SK-N-SH (cell line): Measurements from ENCODE around the gene KLC4. TPM values are rescaled to one million over a fixed set of nuclear protein-coding genes. Genes with fewer than 3 reads are reported as not detected.

Experiments used
- CTCF ChIA-PET: fragments of 300-600, 350-600 bp; formaldehyde crosslinking; extraction: SDS; loops from one replicate; lab custom pipeline; 2021; lab: Yijun Ruan, JAX
- POLR2A ChIA-PET: fragments of 350-600 bp; sonication (Branson Sonifier 250); formaldehyde crosslinking; extraction: SDS; loops from one replicate; lab custom pipeline; 2020; ENCODE audit warnings: antibody characterized with exemption, inconsistent platforms; lab: Yijun Ruan, JAX
- DNase-seq: peaks from one replicate; pipeline ENCODE4 v3.0.0; 2012
- H2AFZ ChIP-seq: fragments of 200-600 bp; sonication (generic); 2 replicates; pipeline ENCODE4 v1.8.1; 2016; ENCODE audit warnings: antibody characterized with exemption, mild to moderate bottlenecking, low read depth
- H3F3A ChIP-seq: fragments of 200-600 bp; sonication (generic); replicated peaks from 2 replicates; pipeline ENCODE3; 2016; ENCODE audit warnings: antibody characterized with exemption, mild to moderate bottlenecking; ENCODE audit not compliant: insufficient read depth
- H3K27ac ChIP-seq, 2 experiments: fragments of 200-500 bp in 1 of 2; fragments of 200-600 bp in 1 of 2; sonication (Bioruptor generic) in 1 of 2; sonication (generic), shearing (Covaris generic) in 1 of 2; 2 replicates each; pipeline versions ENCODE4 v1.5.1 to v1.6.1; 2014 to 2016; ENCODE audit warnings: low read depth in 2 of 2, inconsistent platforms in 1 of 2, low read length in 1 of 2, mild to moderate bottlenecking in 1 of 2, mixed read lengths in 1 of 2
- H3K27me3 ChIP-seq: fragments of 200-600 bp; sonication (generic), shearing (Covaris generic); 2 replicates; pipeline ENCODE4 v1.6.1; 2016; ENCODE audit warnings: mixed run types; ENCODE audit not compliant: insufficient read depth
- H3K36me3 ChIP-seq, 2 experiments: fragments of 200-500 bp in 1 of 2; fragments of 200-600 bp in 1 of 2; sonication (Bioruptor generic) in 1 of 2; sonication (generic) in 1 of 2; replicated peaks in 1 of 2; 2 replicates each; pipeline versions ENCODE3 to v1.5.1; 2014 to 2016; ENCODE audit warnings: low read length in 1 of 2, mild to moderate bottlenecking in 1 of 2; ENCODE audit not compliant: insufficient read depth in 2 of 2, control insufficient read depth in 1 of 2
- H3K4me1 ChIP-seq, 2 experiments: fragments of 200-500 bp in 1 of 2; fragments of 200-600 bp in 1 of 2; sonication (Bioruptor generic) in 1 of 2; sonication (generic), shearing (Covaris generic) in 1 of 2; 2 replicates each; pipeline versions ENCODE4 v1.5.1 to v1.6.1; 2014 to 2016; ENCODE audit warnings: low read depth in 1 of 2, low read length in 1 of 2, mixed run types in 1 of 2; ENCODE audit not compliant: insufficient read depth in 2 of 2, control insufficient read depth in 1 of 2
- H3K4me2 ChIP-seq: fragments of 200-600 bp; sonication (generic), shearing (Covaris generic); 2 replicates; pipeline ENCODE4 v1.6.1; 2017; ENCODE audit warnings: mixed run types
- H3K4me3 ChIP-seq, 2 experiments: fragments of 200-500 bp in 1 of 2; fragments of 200-600 bp in 1 of 2; sonication (Bioruptor generic) in 1 of 2; sonication (generic), shearing (Covaris generic) in 1 of 2; 2 replicates each; pipeline versions ENCODE4 v1.5.1 to v1.8.1; 2014 to 2016; ENCODE audit warnings: low read depth in 2 of 2, inconsistent platforms in 1 of 2, low read length in 1 of 2, mild to moderate bottlenecking in 1 of 2, mixed read lengths in 1 of 2, moderate library complexity in 1 of 2
- H3K79me2 ChIP-seq: fragments of 200-600 bp; sonication (generic); 2 replicates; pipeline ENCODE4 v1.8.1; 2017; ENCODE audit warnings: mild to moderate bottlenecking; ENCODE audit not compliant: insufficient read depth
- H3K9ac ChIP-seq: fragments of 200-600 bp; sonication (generic); 2 replicates; pipeline ENCODE4 v1.6.1; 2017; ENCODE audit warnings: mixed run types
- H3K9me2 ChIP-seq: fragments of 200-600 bp; sonication (generic); 2 replicates; pipeline ENCODE4 v1.6.1; 2017; ENCODE audit warnings: mixed run types
- H3K9me3 ChIP-seq: fragments of 200-600 bp; sonication (generic); 2 replicates; pipeline ENCODE4 v1.6.1; 2017; ENCODE audit warnings: mixed run types, mild to moderate bottlenecking, moderate library complexity
- H4K20me1 ChIP-seq: fragments of 200-600 bp; sonication (generic); 2 replicates; pipeline ENCODE4 v1.6.1; 2017; ENCODE audit warnings: mild to moderate bottlenecking, mixed run types; ENCODE audit not compliant: insufficient read depth
- EZH2phosphoT487 ChIP-seq: fragments of 200-600 bp; sonication (generic); IDR thresholded peaks from 2 replicates; pipeline ENCODE4 v1.6.1; 2017; ENCODE audit warnings: low read depth, mixed run types, mild to moderate bottlenecking, antibody characterized with exemption, moderate library complexity, borderline replicate concordance
- GABPA ChIP-seq: IDR thresholded peaks from 2 replicates; pipeline ENCODE4 v1.4.0; 2012; ENCODE audit warnings: low read depth, mild to moderate bottlenecking
- JUND ChIP-seq: IDR thresholded peaks from 2 replicates; pipeline ENCODE4 v1.4.0; 2012
- MXI1 ChIP-seq: IDR thresholded peaks from 2 replicates; pipeline ENCODE4 v1.6.1; 2012; ENCODE audit warnings: mild to moderate bottlenecking, low read depth, low read length, improper control_type of control experiment
- NFIC ChIP-seq: IDR thresholded peaks from 2 replicates; pipeline ENCODE4 v1.4.0; 2012; ENCODE audit warnings: borderline replicate concordance
- POLR2AphosphoS5 ChIP-seq: IDR thresholded peaks from 2 replicates; pipeline ENCODE4 v1.6.1; 2012; ENCODE audit warnings: low read depth, low read length
- TAF1 ChIP-seq: IDR thresholded peaks from 2 replicates; pipeline ENCODE4 v1.6.1; 2012; ENCODE audit warnings: low read depth, mild to moderate bottlenecking, low read length, moderate library complexity, borderline replicate concordance
- TEAD4 ChIP-seq: IDR thresholded peaks from 2 replicates; pipeline ENCODE4 v1.4.0; 2012; ENCODE audit warnings: mild to moderate bottlenecking, borderline replicate concordance; ENCODE audit not compliant: insufficient read depth
- YY1 ChIP-seq: IDR thresholded peaks from 2 replicates; pipeline ENCODE4 v1.4.0; 2012; ENCODE audit warnings: low read depth, mild to moderate bottlenecking
- WGBS: methylation state at CpG from one replicate; pipeline ENCODE4 v1.1.6; 2017; ENCODE audit warnings: low lambda C conversion rate; 5-methylcytosine and 5-hydroxymethylcytosine counted together
- polyA plus RNA-seq, 3 experiments: library from polyadenylated mRNA; depleted of rRNA; stranded (reverse); fragments of >200 nt; gene quantifications; 2 replicates each; pipeline ENCODE4 v1.2.3, GENCODE V29; 2012
- TF ChIP-seq, protein P1 (sequence below): fragments of 150-350 bp; IDR thresholded peaks from 2 replicates; pipeline ENCODE4 v1.6.1; 2016; ENCODE audit warnings: mild to moderate bottlenecking, low read depth, low read length
- TF ChIP-seq, protein P2 (sequence below): IDR thresholded peaks from 2 replicates; pipeline ENCODE4 v1.4.0; 2012; ENCODE audit warnings: low read depth, borderline replicate concordance
- TF ChIP-seq, protein P3 (sequence below): fragments of 150-350 bp; IDR thresholded peaks from 2 replicates; pipeline ENCODE4 v1.6.1; 2017; ENCODE audit warnings: antibody characterized with exemption, low read length, low read depth, borderline replicate concordance
- TF ChIP-seq, protein P4 (sequence below): fragments of 200-600 bp; sonication (generic); IDR thresholded peaks from 2 replicates; pipeline ENCODE4 v1.6.1; 2017; ENCODE audit warnings: antibody characterized with exemption, mild to moderate bottlenecking, moderate library complexity

Gene KLC4
- polyA plus RNA-seq, 1 of the 3 experiments (the other 2 are of a cell fraction) = 17.5 TPM

DNA sequence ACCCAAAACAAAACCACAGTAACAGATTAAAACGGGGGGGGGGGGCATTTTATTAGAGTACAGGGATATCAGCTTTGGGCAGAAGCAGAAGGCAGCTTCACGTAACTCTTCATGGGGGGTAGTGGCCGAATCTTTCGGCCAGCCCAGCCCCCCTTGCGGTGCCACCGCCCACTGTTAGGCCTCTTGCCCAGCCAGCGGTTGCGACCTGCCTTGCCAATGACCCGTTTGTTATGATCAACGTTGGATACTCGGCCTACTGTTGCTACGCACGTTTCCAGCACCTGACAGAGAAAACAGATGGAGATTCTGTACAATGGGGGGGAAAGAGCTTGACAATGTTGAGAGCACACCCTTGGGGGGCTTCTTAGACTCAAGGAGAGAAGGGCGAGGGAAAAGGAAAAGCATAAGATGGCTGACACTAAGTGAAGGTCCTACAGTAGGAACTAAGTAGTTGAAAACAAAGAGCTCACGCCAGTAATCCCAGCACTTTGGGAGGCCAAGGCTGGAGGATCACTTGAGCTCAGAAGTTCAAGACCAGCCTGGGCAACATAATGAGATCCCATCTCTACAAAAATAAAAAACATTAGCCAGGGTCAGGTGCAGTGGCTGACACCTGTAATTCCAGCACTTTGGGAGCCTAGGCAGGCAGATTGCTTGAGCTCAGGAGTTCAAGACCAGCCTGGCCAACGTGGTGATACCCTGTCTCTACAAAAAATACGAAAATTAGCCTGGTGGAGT lies 5.1 kb upstream of the KLC4 start:
- H3K4me1 ChIP-seq = peaks cover 11 to 33% of the 10 kb centered on the region in 2 experiments
- H3K27me3 ChIP-seq = no peaks in the 10 kb centered on the region
- CTCF ChIA-PET = interaction anchor here (0.9 to 1.7 kb wide), 8 partner anchors 9 to 153 kb away, joined by 3 to 8 read pairs (median 4); no protein-coding TSS in a partner anchor
- 0 out of 2 replicates have a peak overlapping the region, but pooled peaks have one; percentile 1 for H2AFZ ChIP-seq
- no peaks in the 10 kb centered on the region for H3K9me2 ChIP-seq
- H3K4me3 ChIP-seq = peak overlapping the region; percentile 78 to 95
- peak; percentile 50 for DNase-seq
- WGBS = 70% methylated on average over 17 of the region's 17 CpGs
- H4K20me1 ChIP-seq = no peaks in the 10 kb centered on the region
- peak overlapping the region; percentile 98; the same call in 1 of the 2 replicates for H3K9ac ChIP-seq
- POLR2A ChIA-PET = interaction anchor here (0.6 to 2.5 kb wide), 19 partner anchors 10 to 522 kb away, joined by 3 to 8 read pairs (median 4); partner anchors contain the start of genes CNPY3, KLHDC3, MEA1 and PPP2R5D
- H3K9me3 ChIP-seq = no peaks in the 10 kb centered on the region
- peaks cover 7 to 31% of the 10 kb centered on the region in 2 experiments for H3K36me3 ChIP-seq
- TF ChIP-seq NFIC (no peak), TAF1 (no peak), YY1 (no peak), POLR2AphosphoS5 (no peak), TEAD4 (no peak)
- peaks cover 11% of the 10 kb centered on the region for H3F3A ChIP-seq
- peak overlapping the region; percentile 99 for H3K4me2 ChIP-seq
- peaks cover 67% of the 10 kb centered on the region for H3K79me2 ChIP-seq
- H3K27ac ChIP-seq = peak overlapping the region; percentile 87 to 88

DNA sequence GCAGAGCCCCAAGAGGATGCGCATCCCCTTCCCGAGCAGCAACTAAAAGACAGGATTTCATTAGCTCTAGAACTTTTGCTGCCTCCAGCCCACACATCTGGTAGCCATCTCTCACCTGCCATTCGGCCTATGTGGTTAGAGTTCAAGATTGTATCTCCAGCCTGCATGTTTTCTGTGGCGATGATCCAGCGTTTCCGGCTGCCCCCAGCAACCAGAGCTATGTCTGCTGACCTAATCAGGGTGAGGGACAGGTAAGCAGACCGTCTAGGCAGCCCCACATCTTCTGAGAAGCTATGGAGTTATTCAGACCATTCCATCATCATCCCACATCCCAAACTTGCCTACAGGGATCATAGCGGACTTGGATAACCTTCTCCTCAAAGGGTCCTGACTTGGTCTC lies 3.5 kb upstream of the KLC4 start:
- CTCF ChIA-PET = interaction anchor here (0.6 to 1.5 kb wide), 2 partner anchors 13 to 92 kb away, joined by 4 to 6 read pairs; no protein-coding TSS in a partner anchor
- TF ChIP-seq, protein P1, sequence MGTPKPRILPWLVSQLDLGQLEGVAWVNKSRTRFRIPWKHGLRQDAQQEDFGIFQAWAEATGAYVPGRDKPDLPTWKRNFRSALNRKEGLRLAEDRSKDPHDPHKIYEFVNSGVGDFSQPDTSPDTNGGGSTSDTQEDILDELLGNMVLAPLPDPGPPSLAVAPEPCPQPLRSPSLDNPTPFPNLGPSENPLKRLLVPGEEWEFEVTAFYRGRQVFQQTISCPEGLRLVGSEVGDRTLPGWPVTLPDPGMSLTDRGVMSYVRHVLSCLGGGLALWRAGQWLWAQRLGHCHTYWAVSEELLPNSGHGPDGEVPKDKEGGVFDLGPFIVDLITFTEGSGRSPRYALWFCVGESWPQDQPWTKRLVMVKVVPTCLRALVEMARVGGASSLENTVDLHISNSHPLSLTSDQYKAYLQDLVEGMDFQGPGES = no peak
- TF ChIP-seq MXI1 = no peak
- TF ChIP-seq, protein P2, sequence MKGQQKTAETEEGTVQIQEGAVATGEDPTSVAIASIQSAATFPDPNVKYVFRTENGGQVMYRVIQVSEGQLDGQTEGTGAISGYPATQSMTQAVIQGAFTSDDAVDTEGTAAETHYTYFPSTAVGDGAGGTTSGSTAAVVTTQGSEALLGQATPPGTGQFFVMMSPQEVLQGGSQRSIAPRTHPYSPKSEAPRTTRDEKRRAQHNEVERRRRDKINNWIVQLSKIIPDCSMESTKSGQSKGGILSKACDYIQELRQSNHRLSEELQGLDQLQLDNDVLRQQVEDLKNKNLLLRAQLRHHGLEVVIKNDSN = no peak
- TF ChIP-seq EZH2phosphoT487 = no peak
- no peak for TF ChIP-seq GABPA
- TF ChIP-seq, protein P3, sequence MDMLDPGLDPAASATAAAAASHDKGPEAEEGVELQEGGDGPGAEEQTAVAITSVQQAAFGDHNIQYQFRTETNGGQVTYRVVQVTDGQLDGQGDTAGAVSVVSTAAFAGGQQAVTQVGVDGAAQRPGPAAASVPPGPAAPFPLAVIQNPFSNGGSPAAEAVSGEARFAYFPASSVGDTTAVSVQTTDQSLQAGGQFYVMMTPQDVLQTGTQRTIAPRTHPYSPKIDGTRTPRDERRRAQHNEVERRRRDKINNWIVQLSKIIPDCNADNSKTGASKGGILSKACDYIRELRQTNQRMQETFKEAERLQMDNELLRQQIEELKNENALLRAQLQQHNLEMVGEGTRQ = no peak
- TF ChIP-seq, protein P4, sequence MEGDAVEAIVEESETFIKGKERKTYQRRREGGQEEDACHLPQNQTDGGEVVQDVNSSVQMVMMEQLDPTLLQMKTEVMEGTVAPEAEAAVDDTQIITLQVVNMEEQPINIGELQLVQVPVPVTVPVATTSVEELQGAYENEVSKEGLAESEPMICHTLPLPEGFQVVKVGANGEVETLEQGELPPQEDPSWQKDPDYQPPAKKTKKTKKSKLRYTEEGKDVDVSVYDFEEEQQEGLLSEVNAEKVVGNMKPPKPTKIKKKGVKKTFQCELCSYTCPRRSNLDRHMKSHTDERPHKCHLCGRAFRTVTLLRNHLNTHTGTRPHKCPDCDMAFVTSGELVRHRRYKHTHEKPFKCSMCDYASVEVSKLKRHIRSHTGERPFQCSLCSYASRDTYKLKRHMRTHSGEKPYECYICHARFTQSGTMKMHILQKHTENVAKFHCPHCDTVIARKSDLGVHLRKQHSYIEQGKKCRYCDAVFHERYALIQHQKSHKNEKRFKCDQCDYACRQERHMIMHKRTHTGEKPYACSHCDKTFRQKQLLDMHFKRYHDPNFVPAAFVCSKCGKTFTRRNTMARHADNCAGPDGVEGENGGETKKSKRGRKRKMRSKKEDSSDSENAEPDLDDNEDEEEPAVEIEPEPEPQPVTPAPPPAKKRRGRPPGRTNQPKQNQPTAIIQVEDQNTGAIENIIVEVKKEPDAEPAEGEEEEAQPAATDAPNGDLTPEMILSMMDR = no peak
- TF ChIP-seq JUND = no peak
- WGBS = 70% methylated on average over 8 of the region's 8 CpGs
- no peak overlapping the region; a peak in 1 of 4 replicates for H3K27ac ChIP-seq
- POLR2A ChIA-PET = interaction anchor here (1.4 kb wide), 1 partner anchor 35 kb away, joined by 3 read pairs; no protein-coding TSS in a partner anchor
- no peaks in the 10 kb centered on the region for H4K20me1 ChIP-seq
- peaks cover 11% of the 10 kb centered on the region for H3F3A ChIP-seq
- no peaks in the 10 kb centered on the region for H3K27me3 ChIP-seq
- H3K9me3 ChIP-seq = no peaks in the 10 kb centered on the region
- peaks cover 65% of the 10 kb centered on the region for H3K79me2 ChIP-seq
- peaks cover 7 to 20% of the 10 kb centered on the region in 2 experiments for H3K36me3 ChIP-seq
- no peak overlapping the region for H2AFZ ChIP-seq
- H3K9ac ChIP-seq = no peak overlapping the region
- H3K9me2 ChIP-seq = no peaks in the 10 kb centered on the region
- no peak overlapping the region for H3K4me2 ChIP-seq
- H3K4me1 ChIP-seq = peaks cover 11 to 36% of the 10 kb centered on the region in 2 experiments
- H3K4me3 ChIP-seq = no peak overlapping the region
- DNase-seq = no peak
